ENCODE data around the gene ZHX3. TPM values are rescaled to one million over a fixed set of nuclear protein-coding genes. Genes with fewer than 3 reads are reported as not detected.

Gene ZHX3
- total and polyA plus RNA-seq, 2 of the 4 experiments (the other 2 are of a cell fraction) = 25.0 to 28.0 TPM

DNA sequence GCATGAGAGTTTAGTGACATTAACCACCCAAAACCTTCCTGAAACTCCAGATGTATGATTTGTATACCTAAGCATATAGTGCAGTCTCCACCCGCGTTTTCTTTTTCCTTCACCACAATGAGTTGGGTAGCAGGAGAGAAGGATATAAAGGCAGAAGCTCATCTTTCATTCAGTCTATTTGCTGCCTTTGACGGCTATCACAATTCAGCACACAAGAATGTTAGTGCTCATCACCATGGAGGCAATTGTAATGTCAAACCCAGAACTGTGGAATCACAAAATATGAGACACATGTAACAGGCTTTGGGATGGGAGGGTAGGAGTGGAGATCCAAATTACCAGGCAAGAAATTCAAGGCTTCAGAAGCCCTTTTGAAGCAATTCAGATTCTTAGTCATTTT lies 17.6 kb downstream of the ZHX3 start:
- dilution Hi-C loops (cut with HindIII; ENCODE audit: low sequenced_read_pairs, unreplicated experiment) = no loop called here

More for the DNA sequence above, 17.6 kb downstream of the ZHX3 start:
- CTCF ChIA-PET = no interaction called here
- H2BK20ac ChIP-seq (ENCODE audit: low read depth, low read length) = no peak overlapping the region
- H2AK5ac ChIP-seq (ENCODE audit: low read depth, low read length) = no peak overlapping the region
- H2BK15ac ChIP-seq (ENCODE audit: low read depth, low read length) = no peak overlapping the region
- H4K91ac ChIP-seq (ENCODE audit: insufficient read depth, low read depth, low read length) = no peak overlapping the region
- peaks cover 5% of the 10 kb centered on the region; the same call in 1 of the 2 replicates for H3K4me1 ChIP-seq (ENCODE audit: control insufficient read depth, insufficient read depth, low read length)
- H3K56ac ChIP-seq (ENCODE audit: extremely low read depth, insufficient read depth, low read length) = no peak overlapping the region
- intact Hi-C loops (cut with micrococcal nuclease) = no loop called here
- H4K5ac ChIP-seq (ENCODE audit: low read depth, low read length) = no peak overlapping the region
- peaks cover 61% of the 10 kb centered on the region for H4K20me1 ChIP-seq (ENCODE audit: insufficient read depth, low read length)
- H3K9me1 ChIP-seq (ENCODE audit: insufficient read depth, low read length) = peaks cover 25% of the 10 kb centered on the region
- no peaks in the 10 kb centered on the region for H3K9me3 ChIP-seq (ENCODE audit: control insufficient read depth, insufficient read depth, low read length)
- H3K9ac ChIP-seq (ENCODE audit: low read depth, low read length) = no peak overlapping the region
- H2AK9ac ChIP-seq (replicated peaks; ENCODE audit: low read depth, low read length, poor library complexity) = no peak overlapping the region
- TF ChIP-seq BHLHE40 (IDR thresholded peaks at IDR 0.05; ENCODE audit: low read depth, low read length) (no peak), MXI1 (IDR thresholded peaks at IDR 0.05; ENCODE audit: borderline replicate concordance, low read depth, low read length) (no peak), NFE2L2 (IDR thresholded peaks at IDR 0.05; ENCODE audit: low read depth, low read length) (no peak)
- no TSS peak for BruUV-seq (replicated peaks)
- H3K4me2 ChIP-seq (ENCODE audit: low read depth, low read length) = no peak overlapping the region
- no peak overlapping the region for H3K4ac ChIP-seq (ENCODE audit: low read depth, low read length)
- H2BK5ac ChIP-seq (ENCODE audit: low read depth, low read length, poor library complexity, severe bottlenecking) = no peak overlapping the region
- peaks cover 63 to 87% of the 10 kb centered on the region in 2 experiments for H3K79me1 ChIP-seq (ENCODE audit: low read depth in 1 of 2, low read length in 2 of 2)
- H3K14ac ChIP-seq (replicated peaks; ENCODE audit: low read depth, low read length) = 0 out of 2 replicates have a peak overlapping the region, but pooled peaks have one; percentile 3
- H3K27me3 ChIP-seq (ENCODE audit: control insufficient read depth, insufficient read depth, low read length) = no peaks in the 10 kb centered on the region
- WGBS, 2 experiments (ENCODE audit: extremely low coverage in 2 of 2, insufficient read length in 1 of 2) = no CpG with 5 or more reads among the region's 3 CpGs
- H3K4me3 ChIP-seq (ENCODE audit: insufficient read depth, low read depth, low read length) = no peak overlapping the region
- POLR2A ChIA-PET (ENCODE audit: unreplicated experiment) = no interaction called here
- peak overlapping the region; percentile 51; the same call in 1 of the 2 replicates for H3K23ac ChIP-seq (ENCODE audit: low read depth, low read length)
- no peak overlapping the region for H3K27ac ChIP-seq (ENCODE audit: insufficient read depth, low read length)
- in situ Hi-C loops (cut with MboI; ENCODE audit: low sequenced_read_pairs) = no loop called here
- no peak overlapping the region for H2BK120ac ChIP-seq (ENCODE audit: low read depth, low read length)
- H4K8ac ChIP-seq (ENCODE audit: low read depth in 2 of 2, low read length in 2 of 2) = no peak overlapping the region
- no peak for ATAC-seq (ENCODE audit: low read depth)
- no peak overlapping the region for H3K18ac ChIP-seq (ENCODE audit: low read depth, low read length)
- H2AFZ ChIP-seq (replicated peaks; ENCODE audit: low read length, poor library complexity) = no peak overlapping the region
- no peaks in the 10 kb centered on the region for H3K36me3 ChIP-seq (ENCODE audit: control insufficient read depth, insufficient read depth, low read length)
- DNase-seq = no peak
